HepG2 (cell line): ENCODE results near the gene MED25. TPM values are rescaled to one million over a fixed set of nuclear protein-coding genes. Genes with fewer than 3 reads are reported as not detected.
A peak's percentile ranks its signal among the peaks of the same experiment; 100 is the strongest.

Source experiments
- ATAC-seq: fragments of 200-7000 bp; cut with Tn5 transposase; 3 replicates; pipeline ENCODE4 v1.9.1; 2020; ENCODE audit warnings: mild to moderate bottlenecking, moderate library complexity
- BruUV-seq: library from RNA; stranded (reverse); fragments of 400-500 nt; replicated peaks from 2 replicates; lab custom pipeline; 2021; lab: Mats Ljungman, UMichigan
- CTCF ChIA-PET: fragments of 300-600 bp; formaldehyde crosslinking; extraction: SDS; loops from one replicate; lab custom pipeline; 2021; ENCODE audit warnings: low total read pairs, inconsistent platforms, low intra/inter-chr PET ratio; lab: Yijun Ruan, JAX
- POLR2A ChIA-PET: fragments of 350-600 bp; sonication (Branson Sonifier 250); formaldehyde crosslinking; loops from one replicate; lab custom pipeline; 2020; ENCODE audit warnings: antibody characterized with exemption, inconsistent platforms; lab: Yijun Ruan, JAX
- DNase-seq: peaks from one replicate; pipeline ENCODE4 v3.0.0-alpha.2; 2015; ENCODE audit warnings: low spot score
- FAIRE-seq: peaks from 3 replicates; lab custom pipeline; 2011; peaks lifted over from hg19 to GRCh38; lab: Jason Lieb, UNC
- H2AFZ ChIP-seq: one replicate; pipeline ENCODE4 v1.6.1; 2011; ENCODE audit warnings: low read length, inconsistent platforms
- H3K27ac ChIP-seq: fragments of 300-600 bp; 3 replicates; pipeline ENCODE4 v1.8.0; 2011; ENCODE audit warnings: mixed run types, mild to moderate bottlenecking, mixed read lengths, low read length, inconsistent platforms; ENCODE audit not compliant: insufficient read depth; ENCODE audit errors: extremely low read length
- H3K27me3 ChIP-seq, 2 experiments: fragments of 200-600 bp in 1 of 2; 2 replicates in 1 of 2; 3 replicates in 1 of 2; pipeline versions ENCODE4 v1.6.0 to v1.8.0; 2011; ENCODE audit warnings: low read length in 2 of 2, mild to moderate bottlenecking in 2 of 2, moderate library complexity in 2 of 2, inconsistent platforms in 1 of 2; ENCODE audit not compliant: insufficient read depth in 2 of 2, control insufficient read depth in 1 of 2
- H3K36me3 ChIP-seq, 2 experiments: fragments of 200-600 bp in 1 of 2; replicated peaks in 1 of 2; 2 replicates in 1 of 2; 3 replicates in 1 of 2; pipeline versions ENCODE4 v1.5.1 to v1.8.0; 2011; ENCODE audit warnings: low read length in 2 of 2, inconsistent platforms in 1 of 2; ENCODE audit not compliant: insufficient read depth in 2 of 2, control insufficient read depth in 1 of 2
- H3K4me1 ChIP-seq: 2 replicates; pipeline ENCODE4 v1.5.1; 2012; ENCODE audit warnings: low read length, inconsistent platforms; ENCODE audit not compliant: insufficient read depth
- H3K4me2 ChIP-seq: 2 replicates; pipeline ENCODE4 v1.6.0; 2011; ENCODE audit warnings: low read depth, low read length, inconsistent platforms
- H3K4me3 ChIP-seq, 3 experiments: fragments of 200-600 bp in 1 of 3; sonication (generic), shearing (Covaris generic) in 1 of 3; replicated peaks in 1 of 3; 2 replicates each; pipeline ENCODE4 v1.5.1; 2011 to 2016; ENCODE audit warnings: low read length in 3 of 3, inconsistent platforms in 2 of 3, low read depth in 2 of 3, mild to moderate bottlenecking in 2 of 3, control low read depth in 1 of 3, mixed read lengths in 1 of 3; ENCODE audit not compliant: insufficient read depth in 1 of 3
- H3K79me2 ChIP-seq: one replicate; pipeline ENCODE4 v1.6.1; 2011; ENCODE audit warnings: low read length, inconsistent platforms; ENCODE audit not compliant: insufficient read depth
- H3K9ac ChIP-seq: 2 replicates; pipeline ENCODE4 v1.6.0; 2011; ENCODE audit warnings: mild to moderate bottlenecking, low read depth, low read length, inconsistent platforms; ENCODE audit not compliant: insufficient read depth
- H3K9me3 ChIP-seq: 2 replicates; pipeline ENCODE4 v1.5.1; 2012; ENCODE audit warnings: mild to moderate bottlenecking, low read length
- H4K20me1 ChIP-seq: 2 replicates; pipeline ENCODE4 v1.6.0; 2011; ENCODE audit warnings: inconsistent platforms, mild to moderate bottlenecking, low read length, moderate library complexity; ENCODE audit not compliant: insufficient read depth
- NCOA1 ChIP-seq: sonication (generic); formaldehyde crosslinking; IDR thresholded peaks from 2 replicates; pipeline ENCODE4 v1.9.0; 2021; ENCODE audit warnings: missing genetic modification reagents
- NFAT5 ChIP-seq: sonication (generic); formaldehyde crosslinking; IDR thresholded peaks from 2 replicates; pipeline ENCODE4 v1.4.0; 2020; ENCODE audit warnings: missing genetic modification reagents
- PATZ1 ChIP-seq: sonication (generic); formaldehyde crosslinking; IDR thresholded peaks from 2 replicates; pipeline ENCODE4 v1.4.0; 2020; ENCODE audit warnings: missing genetic modification reagents
- PCBP1 ChIP-seq: fragments of 200-400 bp; formaldehyde crosslinking; IDR thresholded peaks from 2 replicates; pipeline ENCODE4 v1.6.1; 2017; ENCODE audit warnings: mild to moderate bottlenecking, low read depth, low read length, borderline replicate concordance
- POLR2G ChIP-seq: fragments of 200-400 bp; formaldehyde crosslinking; IDR thresholded peaks from 2 replicates; pipeline ENCODE4 v1.6.1; 2018; ENCODE audit warnings: mild to moderate bottlenecking, low read depth, low read length, moderate library complexity
- ZBTB38 ChIP-seq: sonication (generic); formaldehyde crosslinking; IDR thresholded peaks from 2 replicates; pipeline ENCODE4 v1.5.1; 2020; ENCODE audit warnings: mild to moderate bottlenecking, missing genetic modification reagents
- ZBTB4 ChIP-seq: sonication (generic); formaldehyde crosslinking; IDR thresholded peaks from 2 replicates; pipeline ENCODE4 v1.4.0; 2020; ENCODE audit warnings: missing genetic modification reagents, mild to moderate bottlenecking, borderline replicate concordance
- ZNF124 ChIP-seq: sonication (generic); formaldehyde crosslinking; IDR thresholded peaks from 2 replicates; pipeline ENCODE4 v1.4.0; 2020; ENCODE audit warnings: missing genetic modification reagents
- ZNF136 ChIP-seq: sonication (generic); formaldehyde crosslinking; IDR thresholded peaks from 2 replicates; pipeline ENCODE4 v1.8.1; 2022; ENCODE audit warnings: low read depth, mild to moderate bottlenecking, moderate library complexity, missing genetic modification reagents
- ZNF264 ChIP-seq: sonication (generic); formaldehyde crosslinking; IDR thresholded peaks from 2 replicates; pipeline ENCODE4 v1.4.0; 2020; ENCODE audit warnings: missing genetic modification reagents
- WGBS: methylation state at CpG from one replicate; pipeline ENCODE4 v1.1.6; 2017; ENCODE audit warnings: low lambda C conversion rate; 5-methylcytosine and 5-hydroxymethylcytosine counted together
- in situ Hi-C: cut with HindIII; loops from 2 replicates; pipeline ENCODE4 v1.10.0; 2017; ENCODE audit warnings: low pct_unique_long_range_greater_than_20kb; ENCODE audit not compliant: extremely low pct_ligation_motif_present
- intact Hi-C: fragments of 100-400 bp; cut with micrococcal nuclease; formaldehyde crosslinking; loops from one replicate; pipeline ENCODE4 v1.10.0; 2022; ENCODE audit not compliant: unreplicated experiment
- polyA plus RNA-seq, 8 experiments: library from polyadenylated mRNA; depleted of rRNA in 3 of 8; stranded (reverse) in 7 of 8; unstranded in 1 of 8; fragments of >200 nt; fragmentation: Illumina TruSeq in 4 of 8; extraction: Trizol in 4 of 8; gene quantifications; 2 replicates each; pipeline versions ENCODE4 v1.2.1 to v1.2.3, GENCODE V29; 2011 to 2016; ENCODE audit warnings: low read depth in 4 of 8, missing spikeins in 1 of 8, mixed read lengths in 1 of 8; ENCODE audit not compliant: insufficient read depth in 1 of 8
- total RNA-seq, 5 experiments: library from RNA; depleted of rRNA; stranded (reverse); fragments of >200 nt; fragmentation: Illumina TruSeq; extraction: Trizol; gene quantifications; 2 replicates each; pipeline ENCODE4 v1.2.3, GENCODE V29; 2016; ENCODE audit warnings: low read depth in 1 of 5

Gene MED25
- total and polyA plus RNA-seq, 2 of the 13 experiments (the other 11 are each of a cell fraction or from before 2014, with no cell fraction given), result 11.1 to 15.1 TPM

- ChIA-PET POLR2A (interaction anchor here (1.0 kb wide), 1 partner anchor 12 kb away, joined by 3 read pairs; the partner anchor contains the start of gene PTOV1), CTCF (no interaction called here)
- no peak overlapping the region for H3K27ac ChIP-seq
- H3K79me2 ChIP-seq, result peaks cover 16% of the 10 kb centered on the region
- ATAC-seq, result no peak; the same call in 2 of the 3 replicates
- H3K4me3 ChIP-seq, result no peak overlapping the region
- DNase-seq, result peak; percentile 31
- H2AFZ ChIP-seq, result no peak overlapping the region
- no peak overlapping the region for H3K9ac ChIP-seq
- BruUV-seq, result no TSS peak
- intact Hi-C loops (no loop called here), in situ Hi-C loops (no loop called here)
- 77% methylated on average over 21 of the region's 49 CpGs for WGBS
- H4K20me1 ChIP-seq, result peaks cover 6% of the 10 kb centered on the region
- peaks cover 22 to 51% of the 10 kb centered on the region in 2 experiments for H3K36me3 ChIP-seq
- peaks cover 28% of the 10 kb centered on the region for H3K4me1 ChIP-seq
- no peak for FAIRE-seq
- H3K27me3 ChIP-seq, result no peaks in the 10 kb centered on the region; a peak in 1 of 5 replicates
- H3K4me2 ChIP-seq, result no peak overlapping the region
- no peaks in the 10 kb centered on the region for H3K9me3 ChIP-seq
- TF ChIP-seq NCOA1, result no peak
- TF ChIP-seq NFAT5 (CRISPR knock-in tag), result no peak
- TF ChIP-seq ZBTB38 (CRISPR knock-in tag), result peak; percentile 84
- TF ChIP-seq PCBP1, result 0 out of 2 replicates have a peak, but pooled peaks have one; percentile 40
- TF ChIP-seq ZNF136 (CRISPR knock-in tag), result no peak
- TF ChIP-seq ZNF264 (CRISPR knock-in tag), result no peak
- no peak for TF ChIP-seq ZNF124 (CRISPR knock-in tag)
- 0 out of 2 replicates have a peak, but pooled peaks have one; percentile 11 for TF ChIP-seq POLR2G
- TF ChIP-seq ZBTB4, result no peak
- peak; percentile 66 for TF ChIP-seq PATZ1 (CRISPR knock-in tag)
Observed at GRCh38 chr19:49862391-49863253, 44.5 kb downstream of the MED25 start.
